ENCODE measurements around the gene ZNF511. TPM values are rescaled to one million over a fixed set of nuclear protein-coding genes. Genes with fewer than 3 reads are reported as not detected.

Gene ZNF511
- total RNA-seq, 2 donors from 2014 or later, result 52.8 to 74.2 TPM

- H3K9me3 Mint-ChIP-seq, result no peaks in the 10 kb centered on the region
- no peak for ATAC-seq (replicated peaks)
- peaks cover 56% of the 10 kb centered on the region for H3K36me3 Mint-ChIP-seq (ENCODE audit: low read depth)
- no peaks in the 10 kb centered on the region for H3K27me3 Mint-ChIP-seq
- H3K27ac Mint-ChIP-seq, result no peak overlapping the region
- H3K4me1 Mint-ChIP-seq, result no peaks in the 10 kb centered on the region
- no peak overlapping the region for H3K4me3 Mint-ChIP-seq
These were observed 37.9 kb upstream of the ZNF511 start for GRCh38 chr10:133270773-133271297.

- ATAC-seq (replicated peaks), result no peak
- Mint-ChIP-seq H3K36me3 (ENCODE audit: low read depth) (peaks cover 56% of the 10 kb centered on the region), H3K27ac (no peak overlapping the region), H3K27me3 (no peaks in the 10 kb centered on the region), H3K9me3 (no peaks in the 10 kb centered on the region), H3K4me1 (no peaks in the 10 kb centered on the region), H3K4me3 (no peak overlapping the region)
These were observed 37.0 kb upstream of the ZNF511 start for GRCh38 chr10:133271521-133272300.

GRCh38 chr10:133272301-133272963, 36.3 kb upstream of the ZNF511 start:
- no peak for ATAC-seq (replicated peaks)
- Mint-ChIP-seq H3K4me3 (no peak overlapping the region), H3K9me3 (no peaks in the 10 kb centered on the region), H3K36me3 (ENCODE audit: low read depth) (peaks cover 56% of the 10 kb centered on the region), H3K27ac (no peak overlapping the region), H3K4me1 (no peaks in the 10 kb centered on the region), H3K27me3 (no peaks in the 10 kb centered on the region)

- no peak overlapping the region for H3K4me3 Mint-ChIP-seq
- H3K4me1 Mint-ChIP-seq, result peaks cover under 1% of the 10 kb centered on the region
- H3K27ac Mint-ChIP-seq, result no peak overlapping the region
- H3K36me3 Mint-ChIP-seq (ENCODE audit: low read depth), result peaks cover 56% of the 10 kb centered on the region
- no peak for ATAC-seq (replicated peaks)
- no peaks in the 10 kb centered on the region for H3K27me3 Mint-ChIP-seq
- H3K9me3 Mint-ChIP-seq, result no peaks in the 10 kb centered on the region
These were observed 35.7 kb upstream of the ZNF511 start for GRCh38 chr10:133272964-133273420.

- no peak for ATAC-seq (replicated peaks)
- Mint-ChIP-seq H3K9me3 (no peaks in the 10 kb centered on the region), H3K4me1 (peaks cover 7% of the 10 kb centered on the region), H3K4me3 (no peak overlapping the region), H3K27me3 (no peaks in the 10 kb centered on the region), H3K36me3 (ENCODE audit: low read depth) (peaks cover 61% of the 10 kb centered on the region), H3K27ac (no peak overlapping the region)
These were observed 35.1 kb upstream of the ZNF511 start for GRCh38 chr10:133273534-133274143.

- peak; percentile 65 for ATAC-seq (replicated peaks)
- H3K9me3 Mint-ChIP-seq, result no peaks in the 10 kb centered on the region
- no peaks in the 10 kb centered on the region for H3K27me3 Mint-ChIP-seq
- H3K36me3 Mint-ChIP-seq (ENCODE audit: low read depth), result peaks cover 60% of the 10 kb centered on the region
- peaks cover 9% of the 10 kb centered on the region for H3K4me1 Mint-ChIP-seq
- H3K4me3 Mint-ChIP-seq, result peak overlapping the region; percentile 90
- peak overlapping the region; percentile 91 for H3K27ac Mint-ChIP-seq
These were observed 33.7 kb upstream of the ZNF511 start for GRCh38 chr10:133274751-133275683.

- Mint-ChIP-seq H3K27ac (peak overlapping the region; percentile 91), H3K4me3 (peak overlapping the region; percentile 90), H3K27me3 (no peaks in the 10 kb centered on the region), H3K36me3 (ENCODE audit: low read depth) (peaks cover 53% of the 10 kb centered on the region), H3K9me3 (no peaks in the 10 kb centered on the region), H3K4me1 (peaks cover 9% of the 10 kb centered on the region)
- peak; percentile 27 for ATAC-seq (replicated peaks)
These were observed 33.0 kb upstream of the ZNF511 start for GRCh38 chr10:133275684-133276092.

- Mint-ChIP-seq H3K9me3 (no peaks in the 10 kb centered on the region), H3K4me1 (peaks cover 9% of the 10 kb centered on the region), H3K27ac (peak overlapping the region; percentile 91), H3K27me3 (no peaks in the 10 kb centered on the region), H3K36me3 (ENCODE audit: low read depth) (peaks cover 49% of the 10 kb centered on the region), H3K4me3 (peak overlapping the region; percentile 90)
- ATAC-seq (replicated peaks), result no peak
These were observed 32.6 kb upstream of the ZNF511 start for GRCh38 chr10:133276100-133276434.

GRCh38 chr10:133276435-133277201, 32.1 kb upstream of the ZNF511 start, which contains the start of gene ADAM8:
Gene ADAM8 (minus strand): TSS chr10:133276868. CDS start chr10:133276817, 51 bp downstream.
- Mint-ChIP-seq H3K27ac (peak within 1 kb of the TSS; percentile 91), H3K4me3 (peak within 1 kb of the TSS; percentile 90), H3K27me3 (no peaks in the 10 kb centered on the region), H3K9me3 (no peaks in the 10 kb centered on the region), H3K36me3 (ENCODE audit: low read depth) (peaks cover 44% of the 10 kb centered on the region), H3K4me1 (peaks cover 9% of the 10 kb centered on the region)
- ATAC-seq (replicated peaks), result peak; percentile 61

GRCh38 chr10:133277277-133277992, 31.3 kb upstream of the ZNF511 start:
- no peaks in the 10 kb centered on the region for H3K9me3 Mint-ChIP-seq
- peaks cover 9% of the 10 kb centered on the region for H3K4me1 Mint-ChIP-seq
- no peak for ATAC-seq (replicated peaks)
- peak overlapping the region; percentile 75 for H3K4me3 Mint-ChIP-seq
- H3K27ac Mint-ChIP-seq, result peak overlapping the region; percentile 81
- no peaks in the 10 kb centered on the region for H3K27me3 Mint-ChIP-seq
- peaks cover 35% of the 10 kb centered on the region for H3K36me3 Mint-ChIP-seq (ENCODE audit: low read depth)

GRCh38 chr10:133277993-133278576, 30.6 kb upstream of the ZNF511 start:
- peak overlapping the region; percentile 75 for H3K4me3 Mint-ChIP-seq
- H3K27me3 Mint-ChIP-seq, result no peaks in the 10 kb centered on the region
- no peaks in the 10 kb centered on the region for H3K9me3 Mint-ChIP-seq
- H3K4me1 Mint-ChIP-seq, result peaks cover 9% of the 10 kb centered on the region
- peaks cover 30% of the 10 kb centered on the region for H3K36me3 Mint-ChIP-seq (ENCODE audit: low read depth)
- ATAC-seq (replicated peaks), result no peak
- H3K27ac Mint-ChIP-seq, result peak overlapping the region; percentile 81

GRCh38 chr10:133278577-133279265, 30.0 kb upstream of the ZNF511 start:
- Mint-ChIP-seq H3K4me1 (peaks cover 9% of the 10 kb centered on the region), H3K4me3 (peak overlapping the region; percentile 75), H3K27ac (peak overlapping the region; percentile 81), H3K27me3 (no peaks in the 10 kb centered on the region), H3K9me3 (no peaks in the 10 kb centered on the region), H3K36me3 (ENCODE audit: low read depth) (peaks cover 32% of the 10 kb centered on the region)
- ATAC-seq (replicated peaks), result peak; percentile 60

Measured in activated T-helper 17 cell treated with anti-CD3 and anti-CD28 coated beads, Interleukin-2, amount 50 U/mL, for 72 hours (primary cell).